IMR-90 (cell line): ENCODE results near the gene CHST1.

Source experiments
- CTCF ChIP-seq: conservative IDR thresholded peaks from 2 replicates; pipeline ENCODE4 v1.5.1; 2012; ENCODE audit warnings: mild to moderate bottlenecking, low read depth, low read length, improper control_type of control experiment
- MAFK ChIP-seq: IDR thresholded peaks from 2 replicates; pipeline ENCODE4 v1.6.1; 2012; ENCODE audit warnings: low read depth, low read length, improper control_type of control experiment
- RFX5 ChIP-seq: IDR thresholded peaks from 2 replicates; pipeline ENCODE4 v1.8.0; 2012; ENCODE audit warnings: low read depth, mild to moderate bottlenecking, low read length, moderate library complexity

GRCh38 chr11:45704133-45704532, 38.7 kb upstream of the CHST1 start:
- TF ChIP-seq MAFK = no peak
- TF ChIP-seq CTCF = no peak
- TF ChIP-seq RFX5 = no peak
